Measurements from ENCODE around the gene CTSD.

- no peak for TF ChIP-seq POLR2A (IDR thresholded peaks at IDR 0.05)
- TF ChIP-seq, protein P1, sequence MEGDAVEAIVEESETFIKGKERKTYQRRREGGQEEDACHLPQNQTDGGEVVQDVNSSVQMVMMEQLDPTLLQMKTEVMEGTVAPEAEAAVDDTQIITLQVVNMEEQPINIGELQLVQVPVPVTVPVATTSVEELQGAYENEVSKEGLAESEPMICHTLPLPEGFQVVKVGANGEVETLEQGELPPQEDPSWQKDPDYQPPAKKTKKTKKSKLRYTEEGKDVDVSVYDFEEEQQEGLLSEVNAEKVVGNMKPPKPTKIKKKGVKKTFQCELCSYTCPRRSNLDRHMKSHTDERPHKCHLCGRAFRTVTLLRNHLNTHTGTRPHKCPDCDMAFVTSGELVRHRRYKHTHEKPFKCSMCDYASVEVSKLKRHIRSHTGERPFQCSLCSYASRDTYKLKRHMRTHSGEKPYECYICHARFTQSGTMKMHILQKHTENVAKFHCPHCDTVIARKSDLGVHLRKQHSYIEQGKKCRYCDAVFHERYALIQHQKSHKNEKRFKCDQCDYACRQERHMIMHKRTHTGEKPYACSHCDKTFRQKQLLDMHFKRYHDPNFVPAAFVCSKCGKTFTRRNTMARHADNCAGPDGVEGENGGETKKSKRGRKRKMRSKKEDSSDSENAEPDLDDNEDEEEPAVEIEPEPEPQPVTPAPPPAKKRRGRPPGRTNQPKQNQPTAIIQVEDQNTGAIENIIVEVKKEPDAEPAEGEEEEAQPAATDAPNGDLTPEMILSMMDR (IDR thresholded peaks at IDR 0.05) = no peak
- TF ChIP-seq POLR2AphosphoS5 (IDR thresholded peaks at IDR 0.05) = no peak
- no peak for TF ChIP-seq EP300 (IDR thresholded peaks at IDR 0.05)
Measured at GRCh38 chr11:1783725-1784529, 20.2 kb upstream of the CTSD start.
